Nephron progenitor cell (in vitro differentiated cells): ENCODE data around the gene IDUA.

Experiments used
- DNase-seq: peaks from one replicate; pipeline ENCODE4 v3.0.0; 2021
- H3K27ac Mint-ChIP-seq: 2 replicates; pipeline ENCODE4 v1.8.0; 2021; ENCODE audit warnings: mild to moderate bottlenecking, moderate library complexity, mixed read lengths
- H3K27me3 Mint-ChIP-seq: 2 replicates; pipeline ENCODE4 v1.8.0; 2021; ENCODE audit warnings: mild to moderate bottlenecking, low read depth, mixed read lengths; ENCODE audit not compliant: poor library complexity
- H3K36me3 Mint-ChIP-seq: 2 replicates; pipeline ENCODE4 v1.8.0; 2021; ENCODE audit warnings: low read depth, mixed read lengths
- H3K4me1 Mint-ChIP-seq: 2 replicates; pipeline ENCODE4 v1.8.0; 2021; ENCODE audit warnings: mixed read lengths
- H3K4me3 Mint-ChIP-seq: 2 replicates; pipeline ENCODE4 v1.8.0; 2021; ENCODE audit warnings: mild to moderate bottlenecking, moderate library complexity, mixed read lengths
- H3K9me3 Mint-ChIP-seq: 2 replicates; pipeline ENCODE4 v1.8.0; 2021; ENCODE audit warnings: mild to moderate bottlenecking, moderate library complexity, mixed read lengths
- TF ChIP-seq, protein P1 (sequence below): fragments of 200-600 bp; sonication (generic); IDR thresholded peaks from 2 replicates; pipeline ENCODE4 v1.5.0; 2021; ENCODE audit warnings: antibody characterized with exemption

Gene IDUA

DNA sequence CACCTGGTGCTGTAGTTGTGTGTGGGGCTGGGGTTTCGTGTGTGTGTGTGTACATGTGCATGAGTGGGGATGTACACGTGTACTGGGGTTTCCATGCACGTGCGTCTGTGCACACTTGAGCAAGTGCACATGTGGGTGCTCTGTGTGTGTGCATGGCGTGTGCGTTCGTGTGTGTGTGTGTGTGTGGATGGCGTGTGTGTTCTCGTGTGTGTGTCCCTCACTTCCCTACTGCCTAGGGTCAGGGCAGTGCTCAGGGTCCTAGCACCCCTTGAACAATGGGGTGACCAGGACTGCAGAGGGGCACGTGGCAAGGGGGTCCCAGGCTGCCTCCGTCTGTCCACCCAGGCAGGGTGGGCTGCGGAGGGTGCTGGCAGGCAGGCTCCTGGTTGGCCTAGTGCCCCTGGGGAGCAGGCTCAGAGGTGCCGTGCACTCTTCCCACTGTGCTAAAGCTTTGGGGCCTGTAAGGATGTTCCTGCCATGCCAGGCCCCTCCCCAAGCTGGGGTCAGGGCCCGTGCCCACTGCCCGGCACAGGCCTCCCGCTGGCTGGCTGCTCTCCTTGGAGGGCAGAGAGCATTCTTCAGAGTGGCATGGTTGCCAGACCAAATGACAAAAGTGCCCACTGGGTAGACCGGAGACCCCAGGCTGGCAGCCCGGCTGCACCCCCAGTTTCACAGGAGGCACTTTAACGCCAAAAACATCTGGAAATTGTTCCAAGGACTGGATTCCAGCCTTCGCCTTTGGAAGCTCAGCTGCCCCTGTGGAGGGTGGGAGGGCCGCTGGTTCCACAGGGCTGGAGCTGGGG lies 53.7 kb downstream of the IDUA start:
- peak overlapping the region; percentile 32 for H3K4me3 Mint-ChIP-seq
- H3K4me1 Mint-ChIP-seq = peaks cover 67% of the 10 kb centered on the region
- peaks cover 17% of the 10 kb centered on the region for H3K27me3 Mint-ChIP-seq
- no peak for DNase-seq
- no peak overlapping the region for H3K27ac Mint-ChIP-seq
- H3K9me3 Mint-ChIP-seq = no peaks in the 10 kb centered on the region
- no peaks in the 10 kb centered on the region for H3K36me3 Mint-ChIP-seq
- TF ChIP-seq, protein P1, sequence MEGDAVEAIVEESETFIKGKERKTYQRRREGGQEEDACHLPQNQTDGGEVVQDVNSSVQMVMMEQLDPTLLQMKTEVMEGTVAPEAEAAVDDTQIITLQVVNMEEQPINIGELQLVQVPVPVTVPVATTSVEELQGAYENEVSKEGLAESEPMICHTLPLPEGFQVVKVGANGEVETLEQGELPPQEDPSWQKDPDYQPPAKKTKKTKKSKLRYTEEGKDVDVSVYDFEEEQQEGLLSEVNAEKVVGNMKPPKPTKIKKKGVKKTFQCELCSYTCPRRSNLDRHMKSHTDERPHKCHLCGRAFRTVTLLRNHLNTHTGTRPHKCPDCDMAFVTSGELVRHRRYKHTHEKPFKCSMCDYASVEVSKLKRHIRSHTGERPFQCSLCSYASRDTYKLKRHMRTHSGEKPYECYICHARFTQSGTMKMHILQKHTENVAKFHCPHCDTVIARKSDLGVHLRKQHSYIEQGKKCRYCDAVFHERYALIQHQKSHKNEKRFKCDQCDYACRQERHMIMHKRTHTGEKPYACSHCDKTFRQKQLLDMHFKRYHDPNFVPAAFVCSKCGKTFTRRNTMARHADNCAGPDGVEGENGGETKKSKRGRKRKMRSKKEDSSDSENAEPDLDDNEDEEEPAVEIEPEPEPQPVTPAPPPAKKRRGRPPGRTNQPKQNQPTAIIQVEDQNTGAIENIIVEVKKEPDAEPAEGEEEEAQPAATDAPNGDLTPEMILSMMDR = no peak

DNA sequence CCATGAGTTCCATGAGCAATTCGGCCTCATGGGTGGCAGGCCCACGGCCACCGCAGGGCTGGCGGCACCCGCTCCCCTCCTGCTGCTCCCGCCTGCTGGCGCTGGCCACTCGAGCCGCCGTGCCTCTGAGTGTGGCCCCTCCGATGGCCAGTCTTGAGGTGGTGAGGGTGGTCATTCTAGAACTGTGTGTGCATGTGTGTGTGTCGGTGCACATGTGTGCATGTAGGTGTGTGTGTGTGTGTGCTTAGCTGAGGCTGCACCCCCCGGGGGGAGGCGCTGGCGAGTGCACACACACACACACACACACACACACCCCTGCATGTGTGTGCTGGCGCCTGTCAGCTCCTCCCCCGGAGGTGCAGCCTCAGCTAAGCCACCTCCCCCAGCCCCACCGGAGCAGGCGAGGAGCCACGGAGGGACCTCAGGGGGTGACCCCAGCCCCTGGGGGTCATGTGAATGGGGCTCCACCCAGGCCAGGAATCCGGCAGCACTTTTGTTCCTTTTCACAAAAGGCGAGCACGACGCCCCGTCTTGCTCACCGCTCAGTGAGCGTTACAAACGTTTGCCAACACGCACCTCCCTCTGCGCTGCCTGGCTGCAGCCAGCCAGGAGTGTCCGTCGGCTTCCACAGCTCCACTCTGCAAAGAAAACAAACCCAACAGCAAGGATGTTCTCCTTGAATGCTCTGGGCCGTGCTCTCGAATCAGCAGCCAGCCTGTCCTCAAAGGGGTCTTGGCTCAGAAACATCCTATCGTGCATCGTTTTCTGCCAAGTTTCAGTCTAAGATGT lies 54.5 kb downstream of the IDUA start:
- no peaks in the 10 kb centered on the region for H3K36me3 Mint-ChIP-seq
- peak overlapping the region; percentile 66 for H3K4me3 Mint-ChIP-seq
- TF ChIP-seq, protein P1 = no peak
- peaks cover 21% of the 10 kb centered on the region for H3K27me3 Mint-ChIP-seq
- H3K27ac Mint-ChIP-seq = peak overlapping the region; percentile 96
- no peaks in the 10 kb centered on the region for H3K9me3 Mint-ChIP-seq
- peak; percentile 65 for DNase-seq
- peaks cover 69% of the 10 kb centered on the region for H3K4me1 Mint-ChIP-seq

DNA sequence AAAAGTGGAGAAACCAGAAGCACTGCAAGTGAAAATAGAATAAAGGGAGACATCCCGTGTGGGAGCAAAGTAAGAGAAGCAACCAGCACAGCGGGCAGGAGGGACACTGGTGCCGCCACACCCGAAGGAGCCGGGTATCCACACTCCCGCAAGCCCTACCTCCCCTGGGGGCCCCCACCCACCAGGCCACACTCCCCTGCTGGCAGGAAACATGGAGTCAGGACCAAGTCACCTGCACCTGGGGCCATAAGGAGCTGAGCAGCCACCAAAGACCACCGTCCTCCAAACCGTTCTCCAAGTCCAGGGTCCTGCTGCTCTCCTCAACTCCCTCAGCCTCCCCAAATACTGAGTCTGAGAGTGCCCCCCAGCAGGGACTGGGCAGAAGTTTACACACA lies 55.1 kb downstream of the IDUA start:
- peaks cover 69% of the 10 kb centered on the region for H3K4me1 Mint-ChIP-seq
- H3K27me3 Mint-ChIP-seq = peaks cover 27% of the 10 kb centered on the region
- H3K4me3 Mint-ChIP-seq = peak overlapping the region; percentile 66
- no peaks in the 10 kb centered on the region for H3K9me3 Mint-ChIP-seq
- no peaks in the 10 kb centered on the region for H3K36me3 Mint-ChIP-seq
- DNase-seq = peak; percentile 9
- TF ChIP-seq, protein P1 = no peak
- H3K27ac Mint-ChIP-seq = peak overlapping the region; percentile 96

DNA sequence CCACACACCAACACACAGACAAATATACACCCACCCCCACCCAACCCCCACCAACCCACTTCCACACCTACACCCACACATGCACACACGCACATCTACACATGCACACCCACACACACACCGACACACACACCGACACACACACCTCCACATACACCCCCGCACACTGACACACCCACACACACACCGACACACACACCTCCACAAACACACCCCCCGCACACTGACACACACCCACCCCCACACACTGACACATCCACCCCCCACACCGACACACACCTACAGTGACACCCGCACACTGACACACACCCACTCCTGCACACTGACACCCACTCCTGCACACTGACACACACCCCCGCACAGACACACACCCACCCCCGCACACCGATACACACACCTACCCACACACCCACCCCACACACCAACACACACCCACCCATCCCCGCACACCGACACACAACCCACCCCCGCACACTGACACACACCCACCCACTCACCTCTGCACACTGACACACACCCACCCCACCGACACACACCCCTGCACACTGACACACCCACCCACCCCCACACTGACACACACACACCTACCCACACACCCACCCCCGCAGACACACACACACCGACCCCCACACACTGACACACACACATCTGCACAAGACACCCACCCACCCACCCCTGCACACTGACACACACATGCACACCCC lies 55.7 kb downstream of the IDUA start:
- no peak overlapping the region for H3K4me3 Mint-ChIP-seq
- H3K36me3 Mint-ChIP-seq = no peaks in the 10 kb centered on the region
- H3K27ac Mint-ChIP-seq = no peak overlapping the region
- DNase-seq = peak; percentile 2
- H3K4me1 Mint-ChIP-seq = peaks cover 71% of the 10 kb centered on the region
- H3K9me3 Mint-ChIP-seq = no peaks in the 10 kb centered on the region
- TF ChIP-seq, protein P1 = no peak
- peaks cover 33% of the 10 kb centered on the region for H3K27me3 Mint-ChIP-seq

DNA sequence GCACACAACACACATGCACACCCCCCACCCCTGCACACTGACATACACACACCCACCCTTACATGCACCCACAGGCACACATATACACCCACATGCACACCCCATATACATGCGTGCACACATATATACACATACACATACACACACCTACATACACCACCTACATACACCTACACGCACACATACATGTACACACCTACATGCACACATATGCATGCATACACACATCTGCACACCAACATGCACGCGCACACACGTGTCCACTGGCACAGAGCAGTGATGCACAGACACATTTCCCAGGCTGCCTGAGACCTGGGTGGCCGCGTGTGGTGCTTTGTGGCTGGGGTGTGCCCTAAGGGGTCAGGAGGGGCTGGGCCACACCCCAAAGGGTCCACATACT lies 56.3 kb downstream of the IDUA start:
- peaks cover 71% of the 10 kb centered on the region for H3K4me1 Mint-ChIP-seq
- no peaks in the 10 kb centered on the region for H3K9me3 Mint-ChIP-seq
- H3K36me3 Mint-ChIP-seq = no peaks in the 10 kb centered on the region
- H3K27me3 Mint-ChIP-seq = peaks cover 39% of the 10 kb centered on the region
- no peak for DNase-seq
- H3K4me3 Mint-ChIP-seq = peak overlapping the region; percentile 48
- TF ChIP-seq, protein P1 = no peak
- H3K27ac Mint-ChIP-seq = no peak overlapping the region
